ENCODE measurements around the gene EFCAB6.
"Not testable (repeated sequence)": the region's sequence is repeated elsewhere in the genome, so short reads cannot be mapped to it uniquely, and the experiment has no call there.

The EFCAB6 gene

GRCh38 chr22:43704051-43704450, 108.1 kb downstream of the EFCAB6 start:
- no peak for DNase-seq

GRCh38 chr22:43698403-43698802, 113.7 kb downstream of the EFCAB6 start:
- DNase-seq = no peak

GRCh38 chr22:43697894-43698293, 114.2 kb downstream of the EFCAB6 start:
- DNase-seq = no peak

GRCh38 chr22:43693249-43693648, 118.9 kb downstream of the EFCAB6 start:
- no peak for DNase-seq

- DNase-seq = no peak
Measured at GRCh38 chr22:43689356-43689755, 122.7 kb downstream of the EFCAB6 start.

GRCh38 chr22:43682851-43683250, 129.3 kb downstream of the EFCAB6 start:
- DNase-seq = no peak

GRCh38 chr22:43681731-43682360, 130.3 kb downstream of the EFCAB6 start:
- DNase-seq = no peak

- no peak for DNase-seq
Measured at GRCh38 chr22:43670513-43670912, 141.6 kb downstream of the EFCAB6 start.

- DNase-seq = no peak
Measured at GRCh38 chr22:43669190-43669589, 142.9 kb downstream of the EFCAB6 start.

- DNase-seq = no peak
Measured at GRCh38 chr22:43667656-43668055, 144.4 kb downstream of the EFCAB6 start.

GRCh38 chr22:43666457-43666856, 145.6 kb downstream of the EFCAB6 start:
- no peak for DNase-seq

- DNase-seq = no peak
Measured at GRCh38 chr22:43658823-43659222, 153.3 kb downstream of the EFCAB6 start.

GRCh38 chr22:43656581-43656980, 155.5 kb downstream of the EFCAB6 start:
- not testable (repeated sequence) for DNase-seq

- DNase-seq = no peak
Measured at GRCh38 chr22:43654271-43654670, 157.8 kb downstream of the EFCAB6 start.

GRCh38 chr22:43652845-43653244, 159.3 kb downstream of the EFCAB6 start:
- no peak for DNase-seq

- no peak for DNase-seq
Measured at GRCh38 chr22:43643387-43643786, 168.7 kb downstream of the EFCAB6 start.

GRCh38 chr22:43642319-43643206, 169.5 kb downstream of the EFCAB6 start:
- DNase-seq = no peak

GRCh38 chr22:43639228-43639948, 172.7 kb downstream of the EFCAB6 start:
- DNase-seq = no peak

GRCh38 chr22:43637275-43638260, 174.5 kb downstream of the EFCAB6 start:
- no peak for DNase-seq

- DNase-seq = no peak
Measured at GRCh38 chr22:43636086-43636485, 176.0 kb downstream of the EFCAB6 start.

GRCh38 chr22:43635101-43635500, 177.0 kb downstream of the EFCAB6 start:
- DNase-seq = no peak

GRCh38 chr22:43634316-43634715, 177.8 kb downstream of the EFCAB6 start:
- DNase-seq = no peak

All from OCI-M1 (cell line).